ENCODE measurements around the gene TAGAP. TPM values are rescaled to one million over a fixed set of nuclear protein-coding genes. Genes with fewer than 3 reads are reported as not detected.

TAGAP gene
- total RNA-seq, 1 experiment from 2014 or later: not detected

DNA sequence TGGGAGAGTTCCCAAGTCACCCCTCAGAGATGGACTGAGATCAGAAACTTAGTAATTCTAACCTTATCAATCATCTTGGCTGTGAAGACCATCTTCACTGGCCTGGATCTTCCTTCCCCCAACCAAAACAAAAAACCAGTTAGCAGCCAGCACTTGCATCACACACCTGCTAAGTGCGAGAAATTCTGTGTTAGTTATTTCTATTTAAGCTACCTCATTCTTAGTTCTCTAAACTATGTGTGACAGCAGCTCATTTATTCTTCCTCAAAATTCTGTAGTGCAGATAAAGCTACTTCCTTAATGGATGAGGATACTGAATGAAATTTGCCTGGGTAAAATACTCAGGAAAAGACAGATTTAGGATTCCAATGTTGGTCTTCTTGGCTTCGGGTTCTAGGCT is 18.2 kb upstream of the TAGAP start:
- Histone ChIP-seq H2AFZ (ENCODE audit: low read length) (no peak overlapping the region), H3K9me3 (ENCODE audit: control insufficient read depth, low read depth, low read length) (no peaks in the 10 kb centered on the region), H2BK20ac (ENCODE audit: low read depth, low read length, poor library complexity, severe bottlenecking) (no peak overlapping the region), H3K9ac (ENCODE audit: extremely low read depth, insufficient read length, low read length) (no peak overlapping the region), H2BK12ac (ENCODE audit: insufficient read length, low read depth, low read length) (no peak overlapping the region), H4K5ac (ENCODE audit: insufficient read length, low read depth, low read length) (no peak overlapping the region), H3K14ac (ENCODE audit: insufficient read depth, low read length) (no peak overlapping the region), H3K4me2 (ENCODE audit: insufficient read depth, insufficient read length, low read length) (no peak overlapping the region), H2BK120ac (ENCODE audit: low read depth, low read length, poor library complexity, severe bottlenecking) (no peak overlapping the region), H3K27ac (ENCODE audit: insufficient read length, low read depth, low read length) (no peak overlapping the region), H3K79me1 (ENCODE audit: insufficient read depth, low read depth, low read length, poor library complexity, severe bottlenecking) (no peaks in the 10 kb centered on the region), H4K91ac (ENCODE audit: insufficient read length, low read depth, low read length) (no peak overlapping the region), H3K27me3 (ENCODE audit: insufficient read depth, low read length) (no peaks in the 10 kb centered on the region), H4K20me1 (ENCODE audit: control insufficient read depth, insufficient read depth, insufficient read length) (no peaks in the 10 kb centered on the region), H3K4ac (ENCODE audit: low read depth, low read length) (no peak overlapping the region), H3K23ac (ENCODE audit: insufficient read length, low read depth, low read length) (no peak overlapping the region), H2BK5ac (ENCODE audit: insufficient read length, low read length) (no peak overlapping the region), H3K79me2 (ENCODE audit: insufficient read depth, low read length) (no peaks in the 10 kb centered on the region), H4K8ac (replicated peaks; ENCODE audit: insufficient read length, low read depth, low read length) (no peak overlapping the region), H3T11ph (ENCODE audit: low read length) (no peak overlapping the region), H2BK15ac (ENCODE audit: low read depth, low read length) (no peak overlapping the region), H3K23me2 (ENCODE audit: insufficient read length, low read depth, low read length, poor library complexity, severe bottlenecking) (no peaks in the 10 kb centered on the region), H3K18ac (ENCODE audit: insufficient read length, low read depth, low read length) (no peak overlapping the region), H2AK5ac (ENCODE audit: insufficient read length, low read length) (no peak overlapping the region), H3K4me1 (ENCODE audit: insufficient read depth, low read length) (no peaks in the 10 kb centered on the region), H3K56ac (ENCODE audit: insufficient read length, low read depth, low read length) (no peak overlapping the region)
- H3K36me3 Mint-ChIP-seq (ENCODE audit: insufficient read depth in 1 of 3, low read depth in 3 of 3): no peaks in the 10 kb centered on the region
- peaks cover 54% of the 10 kb centered on the region for H3K27me3 Mint-ChIP-seq (ENCODE audit: low read depth)
- no CpG with 5 or more reads among the region's 2 CpGs for WGBS (ENCODE audit: extremely low coverage, insufficient read length, low lambda C conversion rate)
- TF ChIP-seq, protein P1, sequence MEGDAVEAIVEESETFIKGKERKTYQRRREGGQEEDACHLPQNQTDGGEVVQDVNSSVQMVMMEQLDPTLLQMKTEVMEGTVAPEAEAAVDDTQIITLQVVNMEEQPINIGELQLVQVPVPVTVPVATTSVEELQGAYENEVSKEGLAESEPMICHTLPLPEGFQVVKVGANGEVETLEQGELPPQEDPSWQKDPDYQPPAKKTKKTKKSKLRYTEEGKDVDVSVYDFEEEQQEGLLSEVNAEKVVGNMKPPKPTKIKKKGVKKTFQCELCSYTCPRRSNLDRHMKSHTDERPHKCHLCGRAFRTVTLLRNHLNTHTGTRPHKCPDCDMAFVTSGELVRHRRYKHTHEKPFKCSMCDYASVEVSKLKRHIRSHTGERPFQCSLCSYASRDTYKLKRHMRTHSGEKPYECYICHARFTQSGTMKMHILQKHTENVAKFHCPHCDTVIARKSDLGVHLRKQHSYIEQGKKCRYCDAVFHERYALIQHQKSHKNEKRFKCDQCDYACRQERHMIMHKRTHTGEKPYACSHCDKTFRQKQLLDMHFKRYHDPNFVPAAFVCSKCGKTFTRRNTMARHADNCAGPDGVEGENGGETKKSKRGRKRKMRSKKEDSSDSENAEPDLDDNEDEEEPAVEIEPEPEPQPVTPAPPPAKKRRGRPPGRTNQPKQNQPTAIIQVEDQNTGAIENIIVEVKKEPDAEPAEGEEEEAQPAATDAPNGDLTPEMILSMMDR (conservative IDR thresholded peaks at IDR 0.05): no peak
- H3K27ac Mint-ChIP-seq: no peak overlapping the region
- DNase-seq: no peak
- H3K4me1 Mint-ChIP-seq: 0 out of 4 replicates have a peak, but pooled peaks cover 0 to 3% of the 10 kb centered on the region in 2 experiments
- H3K9me3 Mint-ChIP-seq: no peaks in the 10 kb centered on the region
- no peak overlapping the region for H3K4me3 Mint-ChIP-seq

Measured in H9 (cell line).